Nephron (organoid): ENCODE measurements around the gene BNIP1.
"Not testable (repeated sequence)": the region's sequence is repeated elsewhere in the genome, so short reads cannot be mapped to it uniquely, and the experiment has no call there.

Source experiments
- H3K27ac Mint-ChIP-seq, 3 experiments: 2 replicates each; pipeline ENCODE4 v1.8.0; 2020; ENCODE audit warnings: mixed read lengths in 3 of 3, mild to moderate bottlenecking in 2 of 3, moderate library complexity in 1 of 3
- H3K27me3 Mint-ChIP-seq: 2 replicates; pipeline ENCODE4 v1.8.0; 2021; ENCODE audit warnings: low read depth, mild to moderate bottlenecking, moderate library complexity, mixed read lengths
- H3K36me3 Mint-ChIP-seq: 2 replicates; pipeline ENCODE4 v1.8.0; 2020; ENCODE audit warnings: low read depth, mixed read lengths
- H3K4me1 Mint-ChIP-seq: 2 replicates; pipeline ENCODE4 v1.8.0; 2020; ENCODE audit warnings: mixed read lengths
- H3K4me3 Mint-ChIP-seq, 3 experiments: 2 replicates each; pipeline ENCODE4 v1.8.0; 2020; ENCODE audit warnings: mild to moderate bottlenecking in 3 of 3, mixed read lengths in 3 of 3, moderate library complexity in 2 of 3
- H3K9me3 Mint-ChIP-seq: 2 replicates; pipeline ENCODE4 v1.8.0; 2020; ENCODE audit warnings: mixed read lengths
- CTCF ChIP-seq, 3 experiments: fragments of 200-600 bp; sonication (generic); IDR thresholded peaks; one replicate each; pipeline ENCODE4 v1.5.0; 2021; ENCODE audit warnings: antibody characterized with exemption in 3 of 3; ENCODE audit not compliant: unreplicated experiment in 3 of 3

Gene BNIP1

GRCh38 chr5:173139631-173140030, 4.7 kb upstream of the BNIP1 start:
- H3K27ac Mint-ChIP-seq, result no peak overlapping the region
- no peak overlapping the region for H3K4me3 Mint-ChIP-seq
- no peaks in the 10 kb centered on the region for H3K36me3 Mint-ChIP-seq
- no peaks in the 10 kb centered on the region for H3K9me3 Mint-ChIP-seq
- TF ChIP-seq CTCF (IDR thresholded peaks at IDR 0.05; ENCODE audit: unreplicated experiment in 3 of 3), result no peak
- H3K4me1 Mint-ChIP-seq, result no peaks in the 10 kb centered on the region
- H3K27me3 Mint-ChIP-seq, result peaks cover under 1% of the 10 kb centered on the region

- Mint-ChIP-seq H3K4me1 (peaks cover 5% of the 10 kb centered on the region), H3K36me3 (peaks cover 3% of the 10 kb centered on the region), H3K4me3 (no peak overlapping the region), H3K27me3 (peaks cover 4% of the 10 kb centered on the region), H3K27ac (no peak overlapping the region), H3K9me3 (no peaks in the 10 kb centered on the region)
- no peak for TF ChIP-seq CTCF (IDR thresholded peaks at IDR 0.05; ENCODE audit: unreplicated experiment in 3 of 3)
These were observed 3.6 kb upstream of the BNIP1 start for GRCh38 chr5:173140769-173141168.

- Mint-ChIP-seq H3K27me3 (peaks cover 4% of the 10 kb centered on the region), H3K36me3 (peaks cover 9% of the 10 kb centered on the region), H3K4me3 (peak overlapping the region; percentile 46 to 61 (median 56)), H3K4me1 (peaks cover 8% of the 10 kb centered on the region), H3K27ac (no peak overlapping the region), H3K9me3 (no peaks in the 10 kb centered on the region)
- no peak for TF ChIP-seq CTCF (IDR thresholded peaks at IDR 0.05; ENCODE audit: unreplicated experiment in 3 of 3)
These were observed 764 bp upstream of the BNIP1 start for GRCh38 chr5:173143567-173143966.

- Mint-ChIP-seq H3K9me3 (no peaks in the 10 kb centered on the region), H3K36me3 (peaks cover 37% of the 10 kb centered on the region), H3K27me3 (peaks cover 4% of the 10 kb centered on the region), H3K4me1 (peaks cover 8% of the 10 kb centered on the region), H3K4me3 (peak overlapping the region in 1 of 3 experiments; percentile 29), H3K27ac (no peak overlapping the region)
- no peak for TF ChIP-seq CTCF (IDR thresholded peaks at IDR 0.05; ENCODE audit: unreplicated experiment in 3 of 3)
These were observed 4.0 kb downstream of the BNIP1 start for GRCh38 chr5:173148354-173148753.

GRCh38 chr5:173152547-173152946, 8.2 kb downstream of the BNIP1 start:
- H3K4me1 Mint-ChIP-seq, result peaks cover 7% of the 10 kb centered on the region
- peaks cover 46% of the 10 kb centered on the region for H3K36me3 Mint-ChIP-seq
- no peak for TF ChIP-seq CTCF (IDR thresholded peaks at IDR 0.05; ENCODE audit: unreplicated experiment in 3 of 3)
- H3K27ac Mint-ChIP-seq, result no peak overlapping the region
- no peaks in the 10 kb centered on the region for H3K9me3 Mint-ChIP-seq
- H3K4me3 Mint-ChIP-seq, result no peak overlapping the region
- no peaks in the 10 kb centered on the region for H3K27me3 Mint-ChIP-seq

GRCh38 chr5:173153842-173154241, 9.5 kb downstream of the BNIP1 start:
- Mint-ChIP-seq H3K4me3 (no peak overlapping the region), H3K4me1 (peaks cover 7% of the 10 kb centered on the region), H3K27ac (peak overlapping the region in 1 of 3 experiments; percentile 82), H3K27me3 (no peaks in the 10 kb centered on the region), H3K9me3 (no peaks in the 10 kb centered on the region), H3K36me3 (peaks cover 52% of the 10 kb centered on the region)
- no peak for TF ChIP-seq CTCF (IDR thresholded peaks at IDR 0.05; ENCODE audit: unreplicated experiment in 3 of 3)

GRCh38 chr5:173154619-173155018, 10.3 kb downstream of the BNIP1 start:
- H3K36me3 Mint-ChIP-seq, result peaks cover 47% of the 10 kb centered on the region
- not testable (repeated sequence) for H3K4me1 Mint-ChIP-seq, H3K4me3 Mint-ChIP-seq, H3K27me3 Mint-ChIP-seq, H3K9me3 Mint-ChIP-seq
- peak overlapping the region in 1 of 3 experiments; percentile 82 for H3K27ac Mint-ChIP-seq
